Right renal cortex interstitium (tissue), 3 donors: ENCODE data around the gene CCDC43. TPM values are rescaled to one million over a fixed set of nuclear protein-coding genes. Genes with fewer than 3 reads are reported as not detected.

Experiments used
- DNase-seq, 3 donors: peaks; one replicate each; pipeline ENCODE4 v3.0.0-alpha.2; 2013; ENCODE audit warnings: low read depth in 3 of 3, low spot score in 2 of 3
- polyA plus RNA-seq, 3 donors: library from polyadenylated mRNA; unstranded; fragments of 120-200 nt; gene quantifications; one replicate each; pipeline ENCODE4 v1.2.1, GENCODE V29; 2013; ENCODE audit not compliant: insufficient read length in 3 of 3

The CCDC43 gene
- polyA plus RNA-seq, 3 donors = 35.6 to 38.5 (median 37.4) TPM

- peak; percentile 70 to 84 (median 81) for DNase-seq
These were observed 61.1 kb downstream of the CCDC43 start for GRCh38 chr17:44628243-44629188.

GRCh38 chr17:44627513-44628242, 61.9 kb downstream of the CCDC43 start:
- no peak for DNase-seq

Other genes starting within 250 kb of the CCDC43 start
- 10 to 100 TPM; 38.3 to 45.8 (median 42.3) TPM for gene GPATCH8, start 186.4 kb downstream of the CCDC43 start, polyA plus RNA-seq
- gene FZD2, start 132.3 kb downstream of the CCDC43 start, polyA plus RNA-seq = 10 to 100 TPM; 23.3 to 32.7 (median 26.1) TPM
- 1 to 10 TPM; 2.0 to 2.6 (median 2.1) TPM for gene MEIOC, start 33.3 kb downstream of the CCDC43 start, polyA plus RNA-seq
- gene DBF4B, start 18.9 kb upstream of the CCDC43 start, polyA plus RNA-seq = 1 to 10 TPM; 8.3 to 9.3 (median 8.9) TPM
- gene ADAM11, start 69.2 kb upstream of the CCDC43 start, polyA plus RNA-seq = 1 to 10 TPM; 1.6 to 2.0 (median 1.7) TPM
- gene GJC1, start 140.5 kb upstream of the CCDC43 start, polyA plus RNA-seq = 10 to 100 TPM; 23.0 to 23.8 (median 23.4) TPM
- 1 to 10 TPM; 1.9 to 2.0 (median 2.0) TPM for gene HIGD1B, start 158.1 kb upstream of the CCDC43 start, polyA plus RNA-seq
- 100 to 1,000 TPM; 124 to 134 (median 133) TPM for gene EFTUD2, start 209.7 kb upstream of the CCDC43 start, polyA plus RNA-seq
- 1 to 10 TPM in 1 of 3 donors, under 1 TPM in 2; 0.67 to 1.1 (median 0.89) TPM for gene GFAP, start 225.7 kb upstream of the CCDC43 start, polyA plus RNA-seq